SHP77 treated with DMSO at 0.1 percent for 48 hours (cell line): ENCODE measurements around the gene RIBC1.
"Not testable (repeated sequence)": the region's sequence is repeated elsewhere in the genome, so short reads cannot be mapped to it uniquely, and the experiment has no call there.

Experiments
- DNase-seq: peaks from one replicate; lab custom pipeline; 2025; lab: John Stamatoyannopoulos, UW

The RIBC1 gene

DNA sequence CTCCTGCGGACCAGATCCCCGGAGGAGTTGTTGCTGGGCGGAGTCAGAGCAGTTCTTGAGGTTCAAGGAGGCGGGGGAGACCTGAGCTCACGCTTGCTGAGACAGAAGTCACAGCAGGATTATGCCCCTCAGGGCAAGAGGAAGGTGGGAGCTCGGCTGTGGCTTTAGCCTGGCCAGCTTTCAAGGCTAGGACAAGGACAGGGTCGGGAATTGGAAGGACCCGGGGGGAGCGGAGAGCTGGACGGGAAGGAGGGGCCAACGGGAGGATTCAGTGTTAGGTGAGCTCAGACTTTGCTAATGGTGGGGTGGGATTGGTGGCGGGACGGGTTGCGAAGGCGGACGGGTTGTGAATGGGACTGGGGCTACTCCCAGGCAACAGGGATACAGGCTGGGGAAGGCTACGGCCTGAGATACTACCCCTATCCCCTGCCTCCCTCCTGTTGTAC, at the start of gene RIBC1:
RIBC1 (plus strand) TSS at position 13 of the 446 bp plus-strand sequence. CDS start 3,404 bp downstream, outside the sequence.
- no peak for DNase-seq

DNA sequence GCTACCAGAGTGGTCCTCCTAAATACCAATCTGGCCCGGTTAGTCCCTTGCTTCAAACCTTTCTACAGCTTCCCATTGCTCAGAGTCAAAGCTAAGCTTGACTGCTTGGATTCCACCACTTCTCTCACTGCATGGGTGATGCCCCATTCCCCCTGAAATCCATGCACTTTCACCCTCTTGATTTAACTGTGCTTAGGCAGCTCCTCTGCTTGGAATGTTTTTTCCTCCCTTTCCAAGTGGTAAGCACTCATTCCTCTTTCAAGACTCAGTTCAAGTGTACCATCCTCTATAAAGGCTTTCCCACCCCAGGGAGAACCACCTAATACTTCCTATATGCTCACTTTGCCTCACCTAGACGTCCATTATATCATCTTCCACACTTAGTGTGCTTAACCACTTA, 49.4 kb upstream of the RIBC1 start:
- DNase-seq = no peak

DNA sequence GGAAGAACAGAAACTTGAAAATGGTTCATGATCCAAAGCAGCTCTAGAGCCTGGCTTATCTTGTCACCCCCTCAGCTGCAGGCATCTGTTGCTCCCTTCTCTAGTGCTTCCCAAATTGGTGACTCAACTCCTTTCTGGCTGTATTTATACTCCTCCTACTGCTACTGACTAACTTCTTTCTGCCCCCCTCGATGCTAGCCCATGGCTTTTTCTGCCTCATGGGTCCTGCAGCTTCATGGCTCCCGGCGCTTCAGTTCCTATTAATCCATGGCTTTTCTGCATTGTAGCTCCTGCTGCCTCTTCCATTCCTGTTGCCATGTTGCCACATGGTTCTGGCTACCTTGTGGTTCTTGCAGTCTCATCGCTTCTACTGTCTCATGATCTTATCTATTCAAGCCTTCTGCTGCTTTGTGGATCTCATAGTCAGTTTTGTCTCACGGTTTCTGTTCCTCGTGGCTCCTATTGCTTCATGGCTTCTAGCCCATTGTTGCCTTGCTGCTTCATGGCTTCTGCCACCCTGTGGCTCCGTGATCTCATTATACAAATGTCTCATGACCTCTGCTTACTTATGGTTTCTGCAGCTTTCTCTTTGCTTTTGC, 48.4 kb upstream of the RIBC1 start:
- no peak for DNase-seq

DNA sequence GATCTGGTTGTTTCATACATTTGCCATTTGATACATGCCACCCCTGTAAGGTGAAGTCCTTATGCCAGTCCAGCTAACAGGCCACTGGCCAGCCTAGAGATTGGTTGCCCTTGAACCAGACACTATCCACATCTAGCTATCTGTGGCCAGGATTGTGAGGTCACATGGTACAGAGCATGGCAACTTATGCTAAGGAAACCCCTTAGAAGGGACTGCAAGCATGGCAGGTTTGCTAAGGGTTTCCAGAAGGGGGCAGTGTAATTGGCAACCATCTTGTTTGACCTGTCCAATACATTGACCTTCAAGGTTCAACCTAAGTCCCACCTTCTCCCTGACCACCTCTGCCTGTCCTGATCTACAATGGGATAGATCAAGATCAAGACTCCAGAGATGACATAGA, 47.8 kb upstream of the RIBC1 start:
- DNase-seq = no peak

DNA sequence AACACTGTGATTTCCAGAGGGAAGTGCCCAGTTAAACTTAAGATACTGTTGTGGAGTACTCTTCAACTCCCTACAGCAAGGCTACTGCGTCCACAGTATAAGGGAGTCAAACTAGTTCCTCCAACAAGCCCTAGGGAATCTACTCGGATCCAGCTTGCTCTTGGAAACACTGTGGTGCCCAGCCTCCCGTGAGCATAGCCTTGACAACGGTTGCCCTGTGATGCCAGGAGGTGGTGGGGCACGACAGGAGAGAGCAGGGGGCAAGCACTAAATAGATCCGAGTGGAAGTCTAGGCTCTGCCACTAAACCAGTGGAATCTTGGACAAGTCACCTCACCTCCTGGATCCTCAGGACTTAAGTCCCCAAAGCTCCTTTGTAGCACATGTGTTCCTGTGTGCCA, 45.8 kb upstream of the RIBC1 start:
- DNase-seq = no peak

DNA sequence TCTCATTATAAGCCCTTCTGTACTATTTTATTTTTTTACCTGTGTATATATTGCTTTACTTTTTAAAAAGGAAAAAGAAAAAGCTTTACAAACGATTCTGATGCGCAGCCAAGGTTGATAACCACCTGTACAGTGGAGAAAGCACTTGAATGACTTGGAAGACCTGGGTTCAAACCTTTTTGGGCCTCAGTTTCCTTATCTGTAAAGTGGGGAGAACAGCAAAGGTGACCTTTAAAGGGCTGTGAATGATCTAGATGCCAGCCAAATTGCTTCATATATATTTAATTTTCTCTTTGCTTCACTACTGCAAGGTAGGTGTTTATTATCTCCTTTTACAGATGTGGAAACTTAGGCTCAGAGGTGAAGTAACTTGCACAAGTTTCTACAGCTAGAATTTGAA, 45.2 kb upstream of the RIBC1 start:
- DNase-seq = no peak

DNA sequence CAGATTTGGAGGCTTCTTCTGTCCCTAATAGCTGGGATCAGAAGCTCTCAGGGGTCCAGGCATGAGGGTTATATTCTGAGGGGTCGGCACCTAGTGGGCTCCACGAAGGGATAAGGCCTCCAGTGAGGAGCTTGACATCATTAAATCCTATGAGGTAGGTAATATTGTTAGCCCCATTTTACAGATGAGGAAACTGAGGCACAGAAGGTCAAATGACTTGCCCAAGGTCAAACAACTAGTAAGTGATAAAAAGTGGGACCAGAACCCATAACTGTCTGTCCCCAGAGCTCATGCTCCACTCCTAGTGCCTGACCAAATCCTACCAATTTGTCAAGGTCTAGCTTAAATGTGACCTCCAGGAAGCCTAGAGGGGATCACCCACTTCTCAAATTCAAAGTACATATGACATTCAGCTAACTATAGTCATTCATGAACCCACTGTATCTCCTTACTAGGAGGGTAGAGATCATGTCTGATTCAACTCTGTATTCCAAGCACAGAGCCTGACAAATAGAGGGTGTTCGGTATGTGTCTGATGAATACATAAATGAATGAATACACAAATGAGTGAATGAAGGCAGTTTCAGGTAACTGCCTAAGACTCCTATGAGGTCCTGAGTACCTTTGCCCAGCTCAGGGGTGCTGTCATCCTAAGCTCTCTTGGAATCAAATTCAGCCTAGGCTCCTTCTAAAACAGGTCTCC, 43.5 kb upstream of the RIBC1 start:
- DNase-seq = no peak

DNA sequence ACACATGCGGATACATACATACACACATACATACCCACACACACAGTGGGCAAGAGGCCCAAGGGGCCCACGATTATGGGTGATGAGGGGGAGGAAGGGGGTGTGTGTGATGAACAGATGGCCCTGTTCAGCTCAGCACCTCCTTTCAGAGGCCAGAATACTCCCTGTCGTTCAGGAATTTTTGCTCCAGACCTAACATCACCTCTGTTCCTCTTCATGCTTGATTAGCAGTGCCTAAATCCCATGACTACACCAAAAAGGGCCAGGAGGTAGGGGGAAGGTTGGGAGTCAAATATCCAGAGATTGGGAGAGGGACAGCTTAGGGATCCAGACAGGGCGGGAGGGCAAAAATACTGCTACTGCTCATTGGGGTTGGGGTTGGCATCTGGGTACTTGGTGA, 42.9 kb upstream of the RIBC1 start:
- DNase-seq = no peak

DNA sequence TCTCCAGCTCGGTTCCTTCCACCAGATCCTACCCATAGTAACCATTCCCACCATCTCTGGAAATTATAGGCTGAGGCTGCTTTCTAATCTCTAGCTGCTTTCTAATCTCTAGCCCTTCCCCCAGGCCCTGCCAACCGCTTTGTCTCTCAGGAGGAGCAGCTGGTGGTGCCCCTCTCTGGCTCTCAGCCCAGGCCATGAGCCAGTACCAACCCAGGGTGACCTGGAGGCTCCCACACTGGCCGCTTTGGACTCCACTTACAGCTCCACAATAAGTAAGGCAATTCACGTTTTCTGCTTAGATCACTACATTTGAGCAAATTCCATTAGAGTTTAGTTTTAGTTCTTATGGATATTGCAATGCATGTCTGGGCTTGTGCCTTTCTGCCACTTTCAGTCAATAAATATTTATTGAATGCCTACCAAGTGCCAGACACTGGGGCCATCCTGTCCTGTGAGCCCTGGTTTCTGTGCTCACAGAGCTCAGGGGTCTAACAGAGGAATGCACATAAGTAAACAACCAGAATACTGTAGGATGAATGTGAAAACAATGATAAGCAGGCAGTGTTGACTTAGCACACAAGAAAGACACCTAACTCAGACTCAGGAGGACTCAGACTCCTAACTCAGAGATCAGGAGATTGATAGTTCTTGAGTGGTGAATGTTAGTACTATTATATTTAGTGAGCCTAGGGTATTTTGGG, 39.1 kb upstream of the RIBC1 start:
- DNase-seq = no peak

DNA sequence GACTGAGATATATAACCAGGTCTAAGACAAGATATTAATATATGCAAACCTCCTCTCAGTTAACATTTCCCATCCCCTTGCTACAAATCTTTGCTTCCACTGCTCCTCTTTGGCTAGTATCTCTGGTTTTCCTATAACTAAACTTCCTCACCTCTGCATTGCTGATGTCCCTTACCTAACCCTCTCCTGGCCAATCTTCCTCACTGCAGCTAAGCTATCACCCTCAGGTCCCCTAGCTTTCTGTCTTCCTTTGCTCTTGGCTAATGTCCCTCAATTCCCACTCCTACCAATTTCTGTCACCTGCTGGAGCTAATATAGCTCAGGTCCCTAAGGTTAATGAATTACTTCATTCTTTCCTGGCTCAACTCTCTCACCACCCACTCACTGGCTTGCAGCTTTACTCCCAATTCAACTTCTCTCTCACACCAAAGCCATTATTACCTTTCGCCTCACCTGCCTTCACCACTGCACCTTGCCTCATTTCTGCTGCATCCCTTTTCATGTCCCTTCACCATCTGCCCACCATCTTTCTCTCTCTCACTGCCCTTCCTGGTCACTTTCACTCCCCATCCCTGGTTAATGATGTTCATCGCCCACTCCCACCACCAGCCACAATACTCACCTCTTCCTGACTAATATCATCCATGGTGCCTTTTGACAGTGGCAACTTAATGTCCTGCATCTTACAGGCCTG, 26.9 kb upstream of the RIBC1 start:
- no peak for DNase-seq

DNA sequence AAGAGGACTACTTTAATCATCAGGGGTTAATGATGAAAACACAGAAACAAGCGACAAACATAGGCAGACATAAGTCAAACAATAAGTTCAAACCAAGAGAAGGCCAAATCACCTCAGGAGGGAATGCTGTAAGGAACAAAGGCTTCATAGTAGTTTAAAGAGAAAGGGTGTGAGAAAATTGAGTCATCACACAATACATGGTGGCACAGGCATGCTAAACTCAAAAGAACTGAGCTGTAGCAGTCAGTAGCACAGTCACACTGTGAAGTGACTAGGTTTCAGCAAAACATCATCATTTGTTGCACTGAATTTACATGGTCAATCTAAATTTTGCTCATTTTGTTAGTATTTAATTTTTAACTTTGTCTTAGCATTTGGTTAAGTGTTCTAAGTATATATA, 24.5 kb upstream of the RIBC1 start:
- DNase-seq = no peak

DNA sequence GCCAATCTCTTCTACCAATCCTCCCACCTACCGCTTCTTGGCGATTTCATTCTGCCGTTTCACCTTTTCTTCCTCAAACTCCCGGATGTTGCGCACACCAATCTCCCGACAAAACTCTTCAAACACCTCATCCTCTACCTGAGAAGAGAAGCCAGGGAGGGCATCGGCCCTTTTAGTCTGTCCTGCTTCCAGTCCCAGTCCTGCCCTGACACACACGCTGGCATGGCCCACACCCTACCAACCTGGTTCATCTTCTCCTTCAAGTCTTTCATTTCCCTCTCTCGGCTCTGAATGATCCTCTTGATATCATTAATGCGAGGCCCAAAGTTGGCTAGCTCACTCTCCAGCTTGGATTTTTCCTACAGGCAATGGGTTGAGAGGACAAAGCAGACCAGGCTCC, 19.1 kb upstream of the RIBC1 start:
- no peak for DNase-seq

DNA sequence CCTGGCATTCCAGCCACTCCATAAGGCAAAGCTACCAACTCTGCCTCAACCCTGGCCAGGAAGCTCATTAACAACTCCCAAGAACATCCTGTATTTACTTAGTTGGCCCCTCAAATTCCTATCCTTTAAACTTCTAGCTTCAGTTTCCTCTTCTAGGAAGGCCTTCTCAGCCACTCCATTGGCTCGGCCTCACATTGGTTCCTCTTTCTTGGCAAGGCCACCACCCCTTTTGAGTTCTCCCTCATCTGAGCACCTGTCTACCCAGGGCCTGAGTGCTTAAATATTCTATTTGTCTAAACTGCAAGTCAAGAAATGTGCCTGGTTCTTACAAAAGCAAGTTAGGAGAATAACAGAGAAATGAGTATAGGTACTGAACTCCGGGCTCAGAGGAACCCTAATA, 10.2 kb upstream of the RIBC1 start:
- DNase-seq = no peak

DNA sequence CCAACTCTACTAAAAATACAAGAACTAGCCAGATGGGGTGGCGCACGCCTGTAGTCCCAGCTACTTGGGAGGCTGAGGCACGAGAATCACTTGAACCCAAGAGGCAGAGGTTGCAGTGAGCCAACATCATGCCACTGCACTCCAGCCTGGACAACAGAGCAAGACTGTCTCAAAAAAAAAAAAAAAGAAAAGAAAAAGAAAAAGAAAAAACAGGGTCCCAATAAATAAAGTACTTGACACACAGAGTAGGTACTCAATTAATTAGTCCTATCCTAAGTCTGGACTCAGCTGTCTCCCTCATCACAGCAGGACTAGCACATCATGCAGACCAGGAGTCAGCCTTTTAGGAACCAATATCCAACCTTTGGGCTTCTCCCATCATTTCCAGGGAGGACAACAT, 2.3 kb upstream of the RIBC1 start:
- not testable (repeated sequence) for DNase-seq

DNA sequence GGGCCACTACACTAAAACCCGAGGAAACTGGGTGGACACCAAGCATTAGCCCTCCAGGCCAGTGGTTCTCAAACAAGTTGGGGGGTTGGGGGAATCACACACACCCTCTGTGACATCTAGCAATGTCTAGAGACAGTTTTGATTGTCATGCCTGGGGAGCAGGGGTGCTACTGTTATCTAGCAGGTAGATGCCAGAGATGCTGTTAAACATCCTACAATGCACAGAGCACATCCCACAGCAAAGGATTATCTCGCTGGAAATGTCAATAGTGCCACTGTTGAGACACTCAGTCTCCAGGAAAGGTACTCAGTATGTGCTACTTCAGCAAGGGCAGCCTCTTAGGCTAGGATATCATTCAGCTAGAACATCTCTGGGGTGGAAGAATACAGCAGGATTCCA, 1.5 kb upstream of the RIBC1 start:
- DNase-seq = no peak

DNA sequence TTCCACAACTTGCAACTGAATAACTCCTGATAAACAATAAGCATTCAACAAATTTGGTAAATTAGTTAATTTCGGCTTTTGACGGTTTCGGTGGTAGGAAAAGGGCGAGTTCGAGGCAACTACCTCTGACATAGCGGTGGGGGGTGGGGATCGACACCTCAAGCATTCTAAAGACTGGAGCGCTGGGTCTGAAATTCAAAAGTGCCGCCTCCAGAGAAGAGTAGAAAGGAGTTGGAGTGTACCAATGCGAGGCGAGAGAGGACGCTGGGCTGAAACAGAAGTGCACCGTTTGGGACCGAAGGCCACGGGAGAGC, 944 bp upstream of the RIBC1 start:
- DNase-seq = no peak

DNA sequence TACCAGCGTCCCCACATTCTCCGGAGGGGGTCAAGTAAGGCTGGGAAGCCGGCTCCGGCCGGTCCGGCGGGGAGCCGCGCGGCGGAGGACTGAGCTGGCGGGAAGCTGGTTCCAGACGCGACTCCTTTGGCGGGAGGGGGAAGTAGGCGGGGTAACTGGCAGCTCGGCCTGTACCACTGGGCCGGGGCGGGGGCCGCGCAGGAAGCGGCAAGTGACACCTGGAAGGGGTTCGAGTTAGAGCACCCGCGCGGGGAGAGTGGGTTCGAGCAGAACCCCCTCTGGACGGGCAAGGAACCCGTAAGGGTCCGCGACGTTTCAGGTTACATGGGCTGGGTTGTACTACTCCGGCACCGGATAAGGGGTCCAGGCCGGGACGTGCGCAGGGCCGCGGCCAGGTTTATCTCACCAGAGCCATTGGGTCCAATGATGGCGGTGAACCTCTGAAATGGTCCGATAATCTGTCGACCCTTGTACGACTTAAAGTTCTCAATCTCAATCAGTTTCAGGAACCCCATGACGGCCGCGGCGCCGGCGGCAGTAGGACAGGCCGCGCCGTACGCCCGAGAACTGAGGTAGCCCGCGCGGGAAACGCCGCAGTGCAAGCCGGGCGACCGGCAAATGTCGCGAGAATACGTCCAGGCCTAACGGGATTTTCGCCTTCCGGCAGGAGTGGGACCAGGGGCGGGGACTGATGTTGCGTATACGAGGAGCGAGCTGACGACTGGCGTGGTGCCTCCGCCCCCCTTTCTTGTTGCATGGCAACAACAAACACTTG, 400 bp upstream of the RIBC1 start, which contains the start of gene SMC1A:
SMC1A (minus strand) TSS at position 569 of the 775 bp plus-strand sequence; CDS start at position 515, 54 bp downstream.
- peak; percentile 98 for DNase-seq

DNA sequence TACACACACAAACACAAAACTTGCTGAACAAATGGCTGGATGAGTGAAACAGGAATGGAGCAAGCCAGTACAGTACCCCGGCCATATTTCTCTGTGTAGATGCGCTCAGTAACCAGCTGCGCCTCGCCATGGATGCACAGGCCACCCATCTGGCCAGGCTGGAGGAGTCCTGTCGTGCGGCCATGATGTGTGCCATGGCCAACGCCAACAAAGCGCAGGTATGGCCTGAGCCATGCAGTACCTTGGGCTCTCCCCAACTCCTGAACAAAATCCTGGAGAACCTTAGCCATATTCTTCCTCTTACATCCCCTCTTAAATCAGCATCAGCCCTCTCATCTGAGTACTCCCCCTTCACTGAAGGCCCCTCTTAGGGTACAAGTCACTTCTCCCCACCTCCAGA, 7.1 kb downstream of the RIBC1 start:
- no peak for DNase-seq

DNA sequence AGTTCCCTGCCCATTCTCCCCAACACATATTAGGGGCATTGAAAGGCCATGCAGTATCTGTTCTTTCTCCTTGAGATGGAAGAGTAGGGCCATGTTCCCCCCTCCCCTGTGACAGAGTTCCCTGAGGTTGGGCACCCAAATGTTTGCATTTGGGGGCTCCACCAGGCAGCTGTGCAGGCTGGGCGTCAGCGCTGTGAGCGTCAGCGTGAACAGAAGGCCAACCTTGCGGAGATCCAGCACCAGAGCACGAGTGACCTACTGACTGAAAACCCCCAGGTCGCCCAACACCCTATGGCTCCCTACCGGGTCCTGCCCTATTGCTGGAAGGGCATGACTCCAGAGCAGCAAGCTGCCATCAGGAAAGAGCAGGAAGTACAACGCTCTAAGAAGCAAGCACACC, 7.6 kb downstream of the RIBC1 start:
- no peak for DNase-seq

DNA sequence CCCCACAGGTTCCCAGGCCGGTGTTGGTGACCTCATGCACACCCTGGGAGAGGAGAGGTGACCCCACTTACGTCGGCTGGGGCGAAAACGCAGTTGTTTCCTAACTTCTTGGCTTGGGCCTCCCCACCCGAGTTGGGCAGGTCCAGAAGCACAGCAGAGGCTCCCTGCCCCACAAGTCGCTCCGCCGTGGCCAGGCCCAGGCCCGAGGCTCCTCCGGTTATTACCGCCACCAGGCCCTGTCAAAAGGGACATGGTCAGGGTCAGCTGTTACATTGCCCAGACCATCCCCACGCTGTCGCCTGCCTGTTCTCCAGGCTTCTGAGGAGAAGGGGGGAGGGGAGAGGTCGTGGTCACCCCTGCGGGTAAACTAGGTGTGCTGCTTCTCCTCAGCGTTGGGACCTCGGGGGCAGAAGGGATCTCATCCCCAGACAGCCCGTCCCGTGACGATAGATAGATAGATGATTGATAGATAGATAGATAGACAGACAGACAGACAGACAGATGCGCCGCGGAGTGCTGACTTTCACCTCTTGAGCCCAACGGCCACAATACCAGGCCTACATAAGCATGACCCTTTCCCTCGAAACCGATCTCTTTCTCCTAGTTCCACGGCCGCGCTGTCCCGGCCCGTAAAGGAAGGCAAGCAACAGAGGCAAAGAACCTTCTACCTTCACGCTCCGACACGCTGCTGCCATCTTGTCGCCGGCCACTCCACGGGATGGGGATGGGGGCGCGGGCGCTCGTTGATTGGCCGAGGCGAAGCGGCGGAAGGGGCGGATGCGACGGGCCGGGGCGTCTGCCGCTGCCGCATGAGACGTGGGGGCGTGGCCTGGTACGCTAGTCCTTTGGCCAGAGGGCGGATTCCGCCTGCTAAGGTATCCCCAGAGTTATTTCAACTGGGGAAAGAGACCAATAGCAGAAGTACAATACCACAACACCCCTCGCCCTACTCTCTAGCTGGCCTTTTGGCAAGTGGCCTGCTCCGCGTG, 11.3 kb downstream of the RIBC1 start, which contains the start of gene HSD17B10:
HSD17B10 (minus strand) TSS at position 720 of the 989 bp plus-strand sequence; CDS start at position 695, 25 bp downstream.
- peak; percentile 94 for DNase-seq

DNA sequence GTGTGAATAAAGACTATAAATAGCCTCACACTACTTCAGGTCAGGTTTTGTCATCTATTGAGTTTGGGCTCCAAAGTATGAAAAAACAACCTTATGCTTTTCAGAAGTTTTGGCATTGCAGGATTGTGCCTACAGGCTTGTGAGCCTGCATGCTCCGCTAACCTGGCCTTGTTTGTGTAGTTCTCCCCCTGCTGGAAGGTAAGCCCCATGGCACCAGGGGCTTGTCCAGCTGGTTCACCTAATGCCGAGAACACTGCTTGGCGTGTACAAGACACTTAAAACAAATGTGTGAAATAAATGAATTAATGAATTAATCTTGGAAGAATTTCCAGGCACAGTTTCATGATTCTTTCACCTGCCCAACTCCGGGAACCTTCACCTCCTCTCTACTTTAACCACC, 13.3 kb downstream of the RIBC1 start:
- DNase-seq = peak; percentile 58
